Endometrial microvascular endothelial cells (primary cell): ENCODE results near the gene CRISPLD2. TPM values are rescaled to one million over a fixed set of nuclear protein-coding genes. Genes with fewer than 3 reads are reported as not detected.

ENCODE experiments used
- in situ Hi-C: cut with HindIII; loops from 2 replicates; pipeline ENCODE4 v1.10.0; 2017; ENCODE audit warnings: low sequenced_read_pairs, low pct_unique_long_range_greater_than_20kb; ENCODE audit errors: inconsistent ontology term
- total RNA-seq: library from RNA; depleted of rRNA; stranded (reverse); fragments of >200 nt; gene quantifications from one replicate; pipeline ENCODE4 v1.2.3, GENCODE V29; 2015; ENCODE audit errors: inconsistent ontology term

The CRISPLD2 gene
- total RNA-seq, 1 donor from 2014 or later, result 8.6 TPM

DNA sequence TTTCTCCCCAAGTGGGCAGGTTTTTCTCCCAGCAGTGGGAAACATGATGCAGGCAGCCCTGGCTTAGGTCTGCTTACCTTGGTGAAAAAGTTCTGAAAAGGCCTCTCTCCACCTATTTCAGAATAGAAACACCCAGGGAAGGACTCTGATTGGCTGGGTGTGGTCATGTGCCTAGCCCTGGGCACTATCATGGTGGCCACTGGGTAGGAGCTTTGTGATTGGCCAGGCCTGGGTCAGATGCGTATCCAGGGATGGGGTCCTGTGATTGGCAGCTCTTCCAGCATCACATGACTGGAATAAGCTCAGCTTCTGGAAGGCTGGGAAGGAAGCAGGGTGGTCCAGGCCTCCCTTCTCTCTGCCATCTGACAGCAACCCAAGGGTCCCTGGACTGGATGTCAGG, 138.0 kb downstream of the CRISPLD2 start:
- in situ Hi-C loops, result no loop called here

Other genes with a start within 250 kb of the CRISPLD2 start
- gene COTL1, start 201.9 kb upstream of the CRISPLD2 start, total RNA-seq, result 196 TPM
- 38.7 TPM for gene KLHL36, start 171.5 kb upstream of the CRISPLD2 start, total RNA-seq
- 92.3 TPM for gene USP10, start 120.0 kb upstream of the CRISPLD2 start, total RNA-seq
- gene ZDHHC7, start 191.6 kb downstream of the CRISPLD2 start, total RNA-seq, result 51.4 TPM
- gene KIAA0513, start 207.8 kb downstream of the CRISPLD2 start, total RNA-seq, result 9.0 TPM